ENCODE results near the gene FGF16.

FGF16 gene

DNA sequence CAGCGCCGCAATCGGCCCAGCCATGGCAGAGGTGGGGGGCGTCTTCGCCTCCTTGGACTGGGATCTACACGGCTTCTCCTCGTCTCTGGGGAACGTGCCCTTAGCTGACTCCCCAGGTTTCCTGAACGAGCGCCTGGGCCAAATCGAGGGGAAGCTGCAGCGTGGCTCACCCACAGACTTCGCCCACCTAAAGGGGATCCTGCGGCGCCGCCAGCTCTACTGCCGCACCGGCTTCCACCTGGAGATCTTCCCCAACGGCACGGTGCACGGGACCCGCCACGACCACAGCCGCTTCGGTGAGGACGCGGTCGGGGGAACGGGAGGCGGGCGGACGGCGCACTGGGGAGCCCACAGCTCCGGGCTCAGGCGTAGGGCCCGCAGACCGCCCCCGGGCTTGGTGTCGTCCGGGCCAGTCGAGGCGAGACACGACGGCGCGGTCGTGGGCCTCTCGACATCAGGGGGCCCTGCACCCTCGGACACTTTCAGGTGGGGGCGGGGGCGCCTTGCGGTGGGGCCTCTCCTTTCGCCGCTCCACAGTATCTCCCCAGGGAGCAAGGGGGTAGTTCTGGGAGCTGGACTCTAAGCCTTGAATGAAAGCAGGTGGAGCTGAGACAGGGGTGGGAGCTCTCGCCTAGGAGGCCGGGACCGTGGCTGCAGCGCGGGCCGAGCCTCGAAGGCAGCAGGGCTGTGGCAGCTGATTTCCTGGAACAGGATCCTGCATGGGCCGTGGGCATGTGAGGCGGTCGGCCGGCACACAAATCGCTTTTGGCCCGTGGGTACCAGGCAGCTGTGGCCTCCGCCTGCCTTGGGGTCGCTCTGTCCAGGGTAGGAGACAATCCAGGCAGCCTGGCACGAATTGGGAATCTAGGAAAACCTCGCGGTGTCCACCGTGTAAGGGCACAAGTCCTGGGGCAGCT, 722 bp downstream of the FGF16 start:
- Histone ChIP-seq H3K36me3 (ENCODE audit: insufficient read depth) (no peaks in the 10 kb centered on the region), H3K9ac (no peak overlapping the region), H3K27me3 (ENCODE audit: insufficient read depth, low read depth) (no peaks in the 10 kb centered on the region), H3K79me2 (ENCODE audit: insufficient read depth, low read depth) (no peaks in the 10 kb centered on the region), H3K27ac (no peak overlapping the region), H2AFZ (ENCODE audit: low read depth) (no peak overlapping the region), H3K4me1 (ENCODE audit: low read depth, poor library complexity, severe bottlenecking) (no peaks in the 10 kb centered on the region), H3K4me2 (no peak overlapping the region), H4K20me1 (ENCODE audit: insufficient read depth) (no peaks in the 10 kb centered on the region), H3K4me3 (IDR thresholded peaks at IDR 0.05; ENCODE audit: insufficient read depth, low read depth, low read length) (no peak overlapping the region)
- TF ChIP-seq, protein P1, sequence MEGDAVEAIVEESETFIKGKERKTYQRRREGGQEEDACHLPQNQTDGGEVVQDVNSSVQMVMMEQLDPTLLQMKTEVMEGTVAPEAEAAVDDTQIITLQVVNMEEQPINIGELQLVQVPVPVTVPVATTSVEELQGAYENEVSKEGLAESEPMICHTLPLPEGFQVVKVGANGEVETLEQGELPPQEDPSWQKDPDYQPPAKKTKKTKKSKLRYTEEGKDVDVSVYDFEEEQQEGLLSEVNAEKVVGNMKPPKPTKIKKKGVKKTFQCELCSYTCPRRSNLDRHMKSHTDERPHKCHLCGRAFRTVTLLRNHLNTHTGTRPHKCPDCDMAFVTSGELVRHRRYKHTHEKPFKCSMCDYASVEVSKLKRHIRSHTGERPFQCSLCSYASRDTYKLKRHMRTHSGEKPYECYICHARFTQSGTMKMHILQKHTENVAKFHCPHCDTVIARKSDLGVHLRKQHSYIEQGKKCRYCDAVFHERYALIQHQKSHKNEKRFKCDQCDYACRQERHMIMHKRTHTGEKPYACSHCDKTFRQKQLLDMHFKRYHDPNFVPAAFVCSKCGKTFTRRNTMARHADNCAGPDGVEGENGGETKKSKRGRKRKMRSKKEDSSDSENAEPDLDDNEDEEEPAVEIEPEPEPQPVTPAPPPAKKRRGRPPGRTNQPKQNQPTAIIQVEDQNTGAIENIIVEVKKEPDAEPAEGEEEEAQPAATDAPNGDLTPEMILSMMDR (conservative IDR thresholded peaks at IDR 0.05; ENCODE audit: low read depth, low read length) = no peak

DNA sequence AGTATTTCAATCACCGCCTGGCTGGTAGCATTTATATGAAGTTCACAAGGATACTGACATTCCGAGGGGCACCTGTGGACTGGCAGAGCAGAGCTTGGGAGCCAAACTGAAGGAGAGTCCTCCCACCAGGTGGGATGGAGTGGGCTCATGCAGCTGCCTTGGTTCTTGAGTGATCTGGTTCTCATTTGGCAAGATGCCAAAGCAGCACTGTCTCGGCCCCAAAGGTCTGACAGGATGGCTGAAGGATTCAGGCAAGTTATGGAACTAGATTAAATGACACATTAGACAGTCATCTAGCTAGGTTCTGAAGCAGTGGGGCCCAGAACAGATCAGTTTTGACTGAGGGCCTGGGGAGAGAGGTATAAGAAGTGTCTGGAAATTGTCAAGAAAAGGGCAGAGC, 3.2 kb downstream of the FGF16 start:
- no peaks in the 10 kb centered on the region for H3K79me2 ChIP-seq (ENCODE audit: insufficient read depth, low read depth)
- H2AFZ ChIP-seq (ENCODE audit: low read depth) = no peak overlapping the region
- no peaks in the 10 kb centered on the region for H3K36me3 ChIP-seq (ENCODE audit: insufficient read depth)
- H4K20me1 ChIP-seq (ENCODE audit: insufficient read depth) = no peaks in the 10 kb centered on the region
- H3K4me1 ChIP-seq (ENCODE audit: low read depth, poor library complexity, severe bottlenecking) = no peaks in the 10 kb centered on the region
- H3K4me3 ChIP-seq (IDR thresholded peaks at IDR 0.05; ENCODE audit: insufficient read depth, low read depth, low read length) = no peak overlapping the region
- H3K9ac ChIP-seq = no peak overlapping the region
- no peak overlapping the region for H3K27ac ChIP-seq
- no peaks in the 10 kb centered on the region for H3K27me3 ChIP-seq (ENCODE audit: insufficient read depth, low read depth)
- no peak overlapping the region for H3K4me2 ChIP-seq
- TF ChIP-seq, protein P1 (conservative IDR thresholded peaks at IDR 0.05; ENCODE audit: low read depth, low read length) = no peak

DNA sequence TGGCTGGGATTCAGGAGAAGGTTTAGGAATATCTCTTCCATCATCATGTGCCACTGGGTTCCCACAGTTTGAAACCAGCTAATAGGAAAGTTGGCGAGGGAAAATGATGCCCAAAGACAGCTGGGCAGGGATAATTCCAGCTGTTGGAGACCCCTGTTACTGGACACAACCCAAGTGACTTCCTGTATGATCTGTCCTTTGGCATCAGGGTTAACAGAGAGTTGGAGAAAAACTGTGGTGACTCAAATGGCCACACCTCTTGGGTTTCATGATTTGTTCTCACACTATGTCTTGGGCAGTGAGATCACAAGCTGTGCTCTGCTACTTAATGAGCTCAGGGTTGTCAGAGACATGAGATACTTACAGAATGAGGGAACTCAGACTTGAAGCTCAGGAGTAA, 3.8 kb downstream of the FGF16 start:
- no peaks in the 10 kb centered on the region for H4K20me1 ChIP-seq (ENCODE audit: insufficient read depth)
- no peaks in the 10 kb centered on the region for H3K36me3 ChIP-seq (ENCODE audit: insufficient read depth)
- no peak overlapping the region for H3K4me3 ChIP-seq (IDR thresholded peaks at IDR 0.05; ENCODE audit: insufficient read depth, low read depth, low read length)
- no peak overlapping the region for H3K27ac ChIP-seq
- H3K27me3 ChIP-seq (ENCODE audit: insufficient read depth, low read depth) = no peaks in the 10 kb centered on the region
- H3K9ac ChIP-seq = no peak overlapping the region
- TF ChIP-seq, protein P1 (conservative IDR thresholded peaks at IDR 0.05; ENCODE audit: low read depth, low read length) = no peak
- no peak overlapping the region for H2AFZ ChIP-seq (ENCODE audit: low read depth)
- H3K4me2 ChIP-seq = no peak overlapping the region
- H3K4me1 ChIP-seq (ENCODE audit: low read depth, poor library complexity, severe bottlenecking) = no peaks in the 10 kb centered on the region
- H3K79me2 ChIP-seq (ENCODE audit: insufficient read depth, low read depth) = no peaks in the 10 kb centered on the region

DNA sequence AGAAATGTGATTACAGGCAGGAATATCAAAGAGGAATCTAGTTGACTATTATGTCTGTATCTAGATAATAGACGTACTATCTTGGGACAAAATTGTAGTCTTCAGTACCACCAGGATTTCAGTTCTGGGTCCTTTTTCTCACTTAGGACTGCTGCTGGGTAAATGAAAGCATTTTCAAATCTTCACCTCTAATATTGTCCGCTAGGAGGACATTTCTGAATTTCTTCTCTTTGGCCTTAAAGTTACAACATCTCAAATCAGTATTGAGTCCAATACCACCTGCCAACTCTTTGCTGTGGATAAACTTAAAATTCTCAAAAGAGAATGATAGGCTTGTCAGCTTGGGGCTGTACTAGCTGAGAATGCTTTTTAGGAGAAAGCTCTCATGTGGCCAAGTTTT, 6.0 kb downstream of the FGF16 start:
- TF ChIP-seq, protein P1 (conservative IDR thresholded peaks at IDR 0.05; ENCODE audit: low read depth, low read length) = no peak
- H2AFZ ChIP-seq (ENCODE audit: low read depth) = no peak overlapping the region
- H3K27me3 ChIP-seq (ENCODE audit: insufficient read depth, low read depth) = no peaks in the 10 kb centered on the region

More for the DNA sequence above, 6.0 kb downstream of the FGF16 start:
- no peaks in the 10 kb centered on the region for H3K79me2 ChIP-seq (ENCODE audit: insufficient read depth, low read depth)
- H3K9ac ChIP-seq = no peak overlapping the region
- H3K36me3 ChIP-seq (ENCODE audit: insufficient read depth) = no peaks in the 10 kb centered on the region
- no peak overlapping the region for H3K27ac ChIP-seq
- no peaks in the 10 kb centered on the region for H3K4me1 ChIP-seq (ENCODE audit: low read depth, poor library complexity, severe bottlenecking)
- no peak overlapping the region for H3K4me3 ChIP-seq (IDR thresholded peaks at IDR 0.05; ENCODE audit: insufficient read depth, low read depth, low read length)
- H4K20me1 ChIP-seq (ENCODE audit: insufficient read depth) = no peaks in the 10 kb centered on the region
- H3K4me2 ChIP-seq = no peak overlapping the region

Data from KMS-11 (cell line).